ENCODE measurements around the gene PRDM11. TPM values are rescaled to one million over a fixed set of nuclear protein-coding genes. Genes with fewer than 3 reads are reported as not detected.

The PRDM11 gene
- total and polyA plus RNA-seq, 4 donors = 6.1 to 29.6 (median 18.0) TPM

DNA sequence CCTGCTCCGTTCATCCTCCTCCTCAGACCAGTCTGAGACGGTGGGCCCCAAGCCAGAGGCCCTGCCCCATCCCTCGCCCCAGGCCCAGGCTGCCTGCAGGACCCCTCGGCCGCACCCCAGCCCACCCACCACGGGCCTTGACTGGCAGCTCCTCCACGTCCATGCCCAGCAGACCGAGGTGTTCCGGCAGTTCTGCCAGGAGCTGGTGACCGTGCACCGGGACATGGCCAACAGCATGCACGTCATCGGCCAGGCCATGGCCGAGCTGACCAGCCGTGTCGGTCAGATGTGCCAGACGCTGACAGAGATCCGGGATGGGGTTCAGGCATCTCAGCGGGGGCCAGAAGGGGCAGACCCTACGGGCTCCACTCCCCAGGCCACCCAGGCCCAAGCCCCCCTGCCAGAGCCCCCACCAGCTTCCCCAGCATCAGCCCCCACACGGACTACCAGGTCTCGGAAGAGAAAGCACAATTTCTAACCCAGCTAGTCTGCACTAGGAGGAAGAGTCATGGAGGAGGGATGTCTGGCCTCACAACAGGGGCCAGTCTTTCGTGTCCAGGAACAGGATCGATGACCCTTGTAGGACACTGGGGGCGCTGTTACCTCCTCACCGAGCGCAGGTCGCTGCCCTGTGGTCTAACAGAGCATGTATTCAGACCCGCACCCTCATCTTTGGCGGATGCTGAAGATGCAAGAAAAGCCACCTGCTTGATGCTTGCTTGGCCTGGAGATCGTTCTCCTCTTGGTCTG lies 66.3 kb downstream of the PRDM11 start:
- intact Hi-C loops (cut with DNase I) = no loop called here
- DNase-seq = no peak
- 85 to 89% methylated on average over 31 of the region's 31 CpGs for whole genome bisulfite sequencing, 2 donors

GRCh38 chr11:45213316-45213665 lies 66.9 kb downstream of the PRDM11 start:
- WGBS, 2 donors = 88 to 95% methylated on average over 12 of the region's 12 CpGs

More for the DNA sequence above, 66.3 kb downstream of the PRDM11 start:
- H3K27ac ChIP-seq (ENCODE audit: low read depth in 1 of 2, low read length in 2 of 2) = no peak overlapping the region
- no peaks in the 10 kb centered on the region for H3K9me3 ChIP-seq (ENCODE audit: control insufficient read depth, low read length)
- no peaks in the 10 kb centered on the region for H3K27me3 ChIP-seq (ENCODE audit: control insufficient read depth in 1 of 2, insufficient read depth in 2 of 2, low read length in 1 of 2)
- H3K4me1 ChIP-seq (ENCODE audit: control insufficient read depth in 1 of 2, insufficient read depth in 2 of 2, low read length in 2 of 2) = no peaks in the 10 kb centered on the region
- H3K4me3 ChIP-seq (ENCODE audit: low read length in 2 of 2) = no peak overlapping the region
- ATAC-seq (ENCODE audit: low FRiP score) = no peak
- H3K36me3 ChIP-seq (ENCODE audit: control insufficient read depth in 1 of 2, insufficient read depth in 2 of 2, low read length in 1 of 2) = peaks cover 2% of the 10 kb centered on the region in 2 donors

DNA sequence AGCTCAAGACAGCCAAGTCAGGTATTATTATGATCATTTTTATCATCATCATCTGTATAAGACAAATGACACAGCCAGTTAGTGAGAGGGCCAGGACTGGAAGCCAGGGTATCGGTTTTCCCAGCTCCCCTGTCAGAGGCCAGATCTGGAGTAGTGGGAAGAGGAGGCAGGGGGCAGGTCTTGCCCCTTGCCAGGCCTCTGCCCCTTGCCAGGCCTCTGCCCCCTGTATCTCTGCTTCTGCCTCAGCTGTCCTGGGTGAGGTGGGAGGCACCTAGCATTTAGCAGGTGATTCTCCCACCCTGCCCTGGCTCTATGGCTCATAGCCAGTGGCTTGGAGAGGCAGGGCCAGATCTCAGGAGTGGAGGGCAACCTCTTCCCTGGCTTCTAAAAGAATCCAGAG lies 67.3 kb downstream of the PRDM11 start:
- H3K36me3 ChIP-seq (ENCODE audit: control insufficient read depth in 1 of 2, insufficient read depth in 2 of 2, low read length in 1 of 2) = peaks cover 2% of the 10 kb centered on the region in 2 donors
- H3K4me3 ChIP-seq (ENCODE audit: low read length in 2 of 2) = no peak overlapping the region
- no peak for ATAC-seq (ENCODE audit: low FRiP score)
- no peaks in the 10 kb centered on the region for H3K4me1 ChIP-seq (ENCODE audit: control insufficient read depth in 1 of 2, insufficient read depth in 2 of 2, low read length in 2 of 2)
- no peaks in the 10 kb centered on the region for H3K9me3 ChIP-seq (ENCODE audit: control insufficient read depth, low read length)
- 98 to 100% methylated on average over 1 of the region's 1 CpG for WGBS, 2 donors
- intact Hi-C loops (cut with DNase I) = no loop called here
- H3K27me3 ChIP-seq (ENCODE audit: control insufficient read depth in 1 of 2, insufficient read depth in 2 of 2, low read length in 1 of 2) = no peaks in the 10 kb centered on the region
- H3K27ac ChIP-seq (ENCODE audit: low read depth in 1 of 2, low read length in 2 of 2) = no peak overlapping the region
- DNase-seq = no peak

More at GRCh38 chr11:45213316-45213665, 66.9 kb downstream of the PRDM11 start:
- intact Hi-C loops (cut with DNase I) = no loop called here
- DNase-seq (no peak), ATAC-seq (ENCODE audit: low FRiP score) (no peak)
- Histone ChIP-seq H3K36me3 (ENCODE audit: control insufficient read depth in 1 of 2, insufficient read depth in 2 of 2, low read length in 1 of 2) (peaks cover 2% of the 10 kb centered on the region in 2 donors), H3K27me3 (ENCODE audit: control insufficient read depth in 1 of 2, insufficient read depth in 2 of 2, low read length in 1 of 2) (no peaks in the 10 kb centered on the region), H3K27ac (ENCODE audit: low read depth in 1 of 2, low read length in 2 of 2) (no peak overlapping the region), H3K4me1 (ENCODE audit: control insufficient read depth in 1 of 2, insufficient read depth in 2 of 2, low read length in 2 of 2) (no peaks in the 10 kb centered on the region), H3K4me3 (ENCODE audit: low read length in 2 of 2) (no peak overlapping the region), H3K9me3 (ENCODE audit: control insufficient read depth, low read length) (no peaks in the 10 kb centered on the region)

GRCh38 chr11:45215098-45215865 lies 68.8 kb downstream of the PRDM11 start:
- no peaks in the 10 kb centered on the region for H3K27me3 ChIP-seq (ENCODE audit: control insufficient read depth in 1 of 2, insufficient read depth in 2 of 2, low read length in 1 of 2)
- DNase-seq (no peak), ATAC-seq (ENCODE audit: low FRiP score) (no peak)
- H3K4me3 ChIP-seq (ENCODE audit: low read length in 2 of 2) = no peak overlapping the region
- H3K9me3 ChIP-seq (ENCODE audit: control insufficient read depth, low read length) = no peaks in the 10 kb centered on the region
- peak overlapping the region in 1 of 2 donors; percentile 22 for H3K27ac ChIP-seq (ENCODE audit: low read depth in 1 of 2, low read length in 2 of 2)
- H3K36me3 ChIP-seq (ENCODE audit: control insufficient read depth in 1 of 2, insufficient read depth in 2 of 2, low read length in 1 of 2) = peaks cover 2% of the 10 kb centered on the region in 2 donors
- 91% methylated on average over 3 to 4 of the region's 4 CpGs for WGBS, 2 donors
- no peaks in the 10 kb centered on the region for H3K4me1 ChIP-seq (ENCODE audit: control insufficient read depth in 1 of 2, insufficient read depth in 2 of 2, low read length in 2 of 2)
- intact Hi-C loops (cut with DNase I) = no loop called here

GRCh38 chr11:45216031-45216430 lies 69.6 kb downstream of the PRDM11 start:
- peak overlapping the region in 1 of 2 donors; percentile 53 for H3K27ac ChIP-seq (ENCODE audit: low read depth in 1 of 2, low read length in 2 of 2)
- H3K9me3 ChIP-seq (ENCODE audit: control insufficient read depth, low read length) = no peaks in the 10 kb centered on the region
- no peaks in the 10 kb centered on the region for H3K27me3 ChIP-seq (ENCODE audit: control insufficient read depth in 1 of 2, insufficient read depth in 2 of 2, low read length in 1 of 2)
- intact Hi-C loops (cut with DNase I) = no loop called here
- DNase-seq (no peak), ATAC-seq (ENCODE audit: low FRiP score) (no peak)
- WGBS, 2 donors = 97 to 100% methylated on average over 1 of the region's 1 CpG
- no peaks in the 10 kb centered on the region for H3K4me1 ChIP-seq (ENCODE audit: control insufficient read depth in 1 of 2, insufficient read depth in 2 of 2, low read length in 2 of 2)
- peaks cover 2% of the 10 kb centered on the region in 2 donors for H3K36me3 ChIP-seq (ENCODE audit: control insufficient read depth in 1 of 2, insufficient read depth in 2 of 2, low read length in 1 of 2)
- no peak overlapping the region for H3K4me3 ChIP-seq (ENCODE audit: low read length in 2 of 2)

GRCh38 chr11:45216901-45217300 lies 70.5 kb downstream of the PRDM11 start:
- DNase-seq (no peak), ATAC-seq (ENCODE audit: low FRiP score) (no peak)
- no peak overlapping the region for H3K27ac ChIP-seq (ENCODE audit: low read depth in 1 of 2, low read length in 2 of 2)
- H3K4me3 ChIP-seq (ENCODE audit: low read length in 2 of 2) = no peak overlapping the region
- H3K27me3 ChIP-seq (ENCODE audit: control insufficient read depth in 1 of 2, insufficient read depth in 2 of 2, low read length in 1 of 2) = no peaks in the 10 kb centered on the region
- no peaks in the 10 kb centered on the region for H3K9me3 ChIP-seq (ENCODE audit: control insufficient read depth, low read length)
- intact Hi-C loops (cut with DNase I) = no loop called here
- peaks cover 2% of the 10 kb centered on the region in 2 donors for H3K36me3 ChIP-seq (ENCODE audit: control insufficient read depth in 1 of 2, insufficient read depth in 2 of 2, low read length in 1 of 2)
- WGBS, 2 donors = 4% methylated on average over 2 of the region's 2 CpGs
- no peaks in the 10 kb centered on the region for H3K4me1 ChIP-seq (ENCODE audit: control insufficient read depth in 1 of 2, insufficient read depth in 2 of 2, low read length in 2 of 2)

GRCh38 chr11:45217991-45218390 lies 71.6 kb downstream of the PRDM11 start:
- H3K4me3 ChIP-seq (ENCODE audit: low read length in 2 of 2) = no peak overlapping the region
- H3K36me3 ChIP-seq (ENCODE audit: control insufficient read depth in 1 of 2, insufficient read depth in 2 of 2, low read length in 1 of 2) = peaks cover under 1 to 3% of the 10 kb centered on the region in 2 donors
- H3K27me3 ChIP-seq (ENCODE audit: control insufficient read depth in 1 of 2, insufficient read depth in 2 of 2, low read length in 1 of 2) = no peaks in the 10 kb centered on the region
- intact Hi-C loops (cut with DNase I) = no loop called here
- DNase-seq = no peak
- no peaks in the 10 kb centered on the region for H3K9me3 ChIP-seq (ENCODE audit: control insufficient read depth, low read length)
- WGBS, 2 donors = 80 to 85% methylated on average over 2 of the region's 2 CpGs
- no peak overlapping the region for H3K27ac ChIP-seq (ENCODE audit: low read depth in 1 of 2, low read length in 2 of 2)
- ATAC-seq (ENCODE audit: low FRiP score) = no peak
- H3K4me1 ChIP-seq (ENCODE audit: control insufficient read depth in 1 of 2, insufficient read depth in 2 of 2, low read length in 2 of 2) = no peaks in the 10 kb centered on the region

GRCh38 chr11:45218705-45219104 lies 72.3 kb downstream of the PRDM11 start:
- Histone ChIP-seq H3K36me3 (ENCODE audit: control insufficient read depth in 1 of 2, insufficient read depth in 2 of 2, low read length in 1 of 2) (peaks cover 0 to 3% of the 10 kb centered on the region in 2 donors), H3K9me3 (ENCODE audit: control insufficient read depth, low read length) (no peaks in the 10 kb centered on the region), H3K27me3 (ENCODE audit: control insufficient read depth in 1 of 2, insufficient read depth in 2 of 2, low read length in 1 of 2) (no peaks in the 10 kb centered on the region), H3K4me3 (ENCODE audit: low read length in 2 of 2) (no peak overlapping the region), H3K4me1 (ENCODE audit: control insufficient read depth in 1 of 2, insufficient read depth in 2 of 2, low read length in 2 of 2) (no peaks in the 10 kb centered on the region), H3K27ac (ENCODE audit: low read depth in 1 of 2, low read length in 2 of 2) (no peak overlapping the region)
- DNase-seq = no peak
- WGBS, 2 donors = 96% methylated on average over 4 of the region's 4 CpGs
- intact Hi-C loops (cut with DNase I) = no loop called here
- no peak for ATAC-seq (ENCODE audit: low FRiP score)

DNA sequence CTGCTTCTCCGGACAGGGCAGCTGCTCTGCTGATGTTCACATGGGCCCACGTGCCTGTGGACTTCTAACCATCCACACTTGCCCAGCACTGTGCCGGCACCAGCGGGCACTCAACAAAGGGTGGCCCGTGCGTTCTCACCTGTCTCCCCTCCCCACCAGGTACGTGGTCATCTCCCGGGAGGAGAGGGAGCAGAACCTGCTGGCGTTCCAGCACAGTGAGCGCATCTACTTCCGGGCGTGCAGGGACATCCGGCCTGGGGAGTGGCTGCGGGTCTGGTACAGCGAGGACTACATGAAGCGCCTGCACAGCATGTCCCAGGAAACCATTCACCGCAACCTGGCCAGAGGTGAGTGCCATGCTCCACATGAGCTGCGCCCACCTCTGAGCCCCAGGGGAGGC lies 73.0 kb downstream of the PRDM11 start:
- H3K9me3 ChIP-seq (ENCODE audit: control insufficient read depth, low read length) = no peaks in the 10 kb centered on the region
- no peaks in the 10 kb centered on the region for H3K4me1 ChIP-seq (ENCODE audit: control insufficient read depth in 1 of 2, insufficient read depth in 2 of 2, low read length in 2 of 2)
- H3K27me3 ChIP-seq (ENCODE audit: control insufficient read depth in 1 of 2, insufficient read depth in 2 of 2, low read length in 1 of 2) = no peaks in the 10 kb centered on the region
- no peak for DNase-seq
- H3K27ac ChIP-seq (ENCODE audit: low read depth in 1 of 2, low read length in 2 of 2) = no peak overlapping the region
- ATAC-seq (ENCODE audit: low FRiP score) = no peak
- H3K36me3 ChIP-seq (ENCODE audit: control insufficient read depth in 1 of 2, insufficient read depth in 2 of 2, low read length in 1 of 2) = peaks cover 0 to 3% of the 10 kb centered on the region in 2 donors
- no peak overlapping the region for H3K4me3 ChIP-seq (ENCODE audit: low read length in 2 of 2)
- 94 to 95% methylated on average over 18 of the region's 18 CpGs for WGBS, 2 donors
- intact Hi-C loops (cut with DNase I) = no loop called here

Data from aorta (tissue), 5 donors.